Kidney (tissue), 14 donors: ENCODE data around the gene ETF1. TPM values are rescaled to one million over a fixed set of nuclear protein-coding genes. Genes with fewer than 3 reads are reported as not detected.

ENCODE experiments used
- DNase-seq, 5 donors: peaks; one replicate each; pipeline ENCODE4 v3.0.0-alpha.2; 2013 to 2020
- FAIRE-seq: peaks from 2 replicates; lab custom pipeline; 2012; peaks lifted over from hg19 to GRCh38; lab: Jason Lieb, UNC
- H3K27ac ChIP-seq, 2 donors: one replicate each; pipeline ENCODE4 v1.7.0; 2013; ENCODE audit warnings: low read depth in 2 of 2, low read length in 2 of 2, inconsistent platforms in 1 of 2
- H3K27me3 ChIP-seq: one replicate; pipeline ENCODE4 v1.7.1; 2013; ENCODE audit warnings: low read length, inconsistent platforms; ENCODE audit not compliant: control insufficient read depth, insufficient read depth
- H3K36me3 ChIP-seq, 3 donors: one replicate each; pipeline versions ENCODE4 v1.7.0 to v1.7.1; 2013; ENCODE audit warnings: low read length in 3 of 3, control low read depth in 1 of 3, inconsistent platforms in 1 of 3; ENCODE audit not compliant: insufficient read depth in 3 of 3, control insufficient read depth in 2 of 3
- H3K4me1 ChIP-seq, 3 donors: one replicate each; pipeline versions ENCODE4 v1.7.0 to v1.7.1; 2013; ENCODE audit warnings: low read length in 3 of 3, inconsistent platforms in 1 of 3, low read depth in 1 of 3; ENCODE audit not compliant: control insufficient read depth in 2 of 3, insufficient read depth in 2 of 3
- H3K4me3 ChIP-seq, 3 donors: one replicate each; pipeline versions ENCODE4 v1.7.0 to v1.8.1; 2013; ENCODE audit warnings: low read length in 3 of 3, control low read depth in 1 of 3, inconsistent platforms in 1 of 3
- H3K9ac ChIP-seq, 3 donors: one replicate each; pipeline versions ENCODE4 v1.7.0 to v1.7.1; 2013; ENCODE audit warnings: low read length in 3 of 3, control low read depth in 1 of 3, inconsistent platforms in 1 of 3
- H3K9me3 ChIP-seq, 3 donors: one replicate each; pipeline versions ENCODE4 v1.7.0 to v1.7.1; 2013; ENCODE audit warnings: low read length in 3 of 3, control low read depth in 1 of 3, inconsistent platforms in 1 of 3; ENCODE audit not compliant: control insufficient read depth in 2 of 3, insufficient read depth in 1 of 3
- intact Hi-C: fragments of 100-400 bp; cut with DNase I; formaldehyde crosslinking; loops from one replicate; pipeline ENCODE4 v1.11.1; 2022
- polyA plus RNA-seq: library from polyadenylated mRNA; stranded (reverse); fragments of 350-450 nt; fragmentation: Illumina TruSeq; extraction: RNeasy Lipid Tissue Mini Kit (QIAGEN cat#74804); gene quantifications from one replicate; pipeline ENCODE4 v1.2.3, GENCODE V29; 2014; ENCODE audit warnings: low read depth, low replicate concordance; ENCODE audit not compliant: insufficient read depth
- total RNA-seq: library from RNA; stranded (reverse); fragmentation: NEBNext Ultra II Directional; extraction: Animal tissue kit (Norgen Biotek cat#: 25700); gene quantifications from one replicate; pipeline ENCODE4 v1.2.1, GENCODE V29; 2021
- TF ChIP-seq, protein P1 (sequence below): IDR thresholded peaks from 3 replicates; pipeline ENCODE4 v1.5.1; 2012; ENCODE audit warnings: mild to moderate bottlenecking, moderate library complexity, borderline replicate concordance; ENCODE audit not compliant: insufficient read depth; ENCODE audit errors: extremely low read depth
- donor health status: control.
- donor health status: control.
- donor health status: control.
- donor health status: control.
- donor health status: control.
- donor health status: DM: yes; HTN: yes; CAD: no.
- donor health status: Normal renal cell carcinoma (clear cell type).

The ETF1 gene
- total and polyA plus RNA-seq, 2 donors from 2014 or later = 37.5 to 85.6 TPM

DNA sequence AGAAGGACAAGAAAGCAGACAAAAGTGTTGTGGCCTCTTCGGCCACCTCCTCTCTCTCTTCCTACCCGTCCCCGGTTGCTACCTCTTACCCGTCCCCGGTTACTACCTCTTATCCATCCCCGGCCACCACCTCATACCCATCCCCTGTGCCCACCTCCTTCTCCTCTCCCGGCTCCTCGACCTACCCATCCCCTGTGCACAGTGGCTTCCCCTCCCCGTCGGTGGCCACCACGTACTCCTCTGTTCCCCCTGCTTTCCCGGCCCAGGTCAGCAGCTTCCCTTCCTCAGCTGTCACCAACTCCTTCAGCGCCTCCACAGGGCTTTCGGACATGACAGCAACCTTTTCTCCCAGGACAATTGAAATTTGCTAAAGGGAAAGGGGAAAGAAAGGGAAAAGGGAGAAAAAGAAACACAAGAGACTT lies 75.3 kb downstream of the ETF1 start:
- H3K9ac ChIP-seq = no peak overlapping the region
- FAIRE-seq = no peak
- H3K36me3 ChIP-seq = peaks cover 2 to 23% (median 6%) of the 10 kb centered on the region in 3 donors
- H3K9me3 ChIP-seq = no peaks in the 10 kb centered on the region
- no peak for DNase-seq
- TF ChIP-seq, protein P1, sequence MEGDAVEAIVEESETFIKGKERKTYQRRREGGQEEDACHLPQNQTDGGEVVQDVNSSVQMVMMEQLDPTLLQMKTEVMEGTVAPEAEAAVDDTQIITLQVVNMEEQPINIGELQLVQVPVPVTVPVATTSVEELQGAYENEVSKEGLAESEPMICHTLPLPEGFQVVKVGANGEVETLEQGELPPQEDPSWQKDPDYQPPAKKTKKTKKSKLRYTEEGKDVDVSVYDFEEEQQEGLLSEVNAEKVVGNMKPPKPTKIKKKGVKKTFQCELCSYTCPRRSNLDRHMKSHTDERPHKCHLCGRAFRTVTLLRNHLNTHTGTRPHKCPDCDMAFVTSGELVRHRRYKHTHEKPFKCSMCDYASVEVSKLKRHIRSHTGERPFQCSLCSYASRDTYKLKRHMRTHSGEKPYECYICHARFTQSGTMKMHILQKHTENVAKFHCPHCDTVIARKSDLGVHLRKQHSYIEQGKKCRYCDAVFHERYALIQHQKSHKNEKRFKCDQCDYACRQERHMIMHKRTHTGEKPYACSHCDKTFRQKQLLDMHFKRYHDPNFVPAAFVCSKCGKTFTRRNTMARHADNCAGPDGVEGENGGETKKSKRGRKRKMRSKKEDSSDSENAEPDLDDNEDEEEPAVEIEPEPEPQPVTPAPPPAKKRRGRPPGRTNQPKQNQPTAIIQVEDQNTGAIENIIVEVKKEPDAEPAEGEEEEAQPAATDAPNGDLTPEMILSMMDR = no peak
- H3K27me3 ChIP-seq = no peaks in the 10 kb centered on the region
- intact Hi-C loops = no loop called here
- no peak overlapping the region for H3K27ac ChIP-seq
- H3K4me1 ChIP-seq = peaks cover 0 to 13% (median 6%) of the 10 kb centered on the region in 3 donors
- peak overlapping the region; percentile 41 to 88 (median 78) for H3K4me3 ChIP-seq

DNA sequence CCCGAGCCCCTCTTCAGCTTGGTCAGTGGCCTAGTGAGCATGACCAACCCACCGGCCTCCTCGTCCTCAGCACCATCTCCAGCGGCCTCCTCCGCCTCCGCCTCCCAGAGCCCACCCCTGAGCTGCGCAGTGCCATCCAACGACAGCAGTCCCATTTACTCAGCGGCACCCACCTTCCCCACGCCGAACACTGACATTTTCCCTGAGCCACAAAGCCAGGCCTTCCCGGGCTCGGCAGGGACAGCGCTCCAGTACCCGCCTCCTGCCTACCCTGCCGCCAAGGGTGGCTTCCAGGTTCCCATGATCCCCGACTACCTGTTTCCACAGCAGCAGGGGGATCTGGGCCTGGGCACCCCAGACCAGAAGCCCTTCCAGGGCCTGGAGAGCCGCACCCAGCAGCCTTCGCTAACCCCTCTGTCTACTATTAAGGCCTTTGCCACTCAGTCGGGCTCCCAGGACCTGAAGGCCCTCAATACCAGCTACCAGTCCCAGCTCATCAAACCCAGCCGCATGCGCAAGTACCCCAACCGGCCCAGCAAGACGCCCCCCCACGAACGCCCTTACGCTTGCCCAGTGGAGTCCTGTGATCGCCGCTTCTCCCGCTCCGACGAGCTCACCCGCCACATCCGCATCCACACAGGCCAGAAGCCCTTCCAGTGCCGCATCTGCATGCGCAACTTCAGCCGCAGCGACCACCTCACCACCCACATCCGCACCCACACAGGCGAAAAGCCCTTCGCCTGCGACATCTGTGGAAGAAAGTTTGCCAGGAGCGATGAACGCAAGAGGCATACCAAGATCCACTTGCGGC lies 75.9 kb downstream of the ETF1 start:
- TF ChIP-seq, protein P1 = no peak
- FAIRE-seq (no peak), DNase-seq (peak in 2 of 5 donors; percentile 76 to 80)
- Histone ChIP-seq H3K9me3 (no peaks in the 10 kb centered on the region), H3K27ac (peak overlapping the region in 1 of 2 donors; percentile 60), H3K27me3 (no peaks in the 10 kb centered on the region), H3K4me1 (peaks cover 0 to 13% (median 6%) of the 10 kb centered on the region in 3 donors), H3K9ac (peak overlapping the region; percentile 18 to 89 (median 43)), H3K4me3 (peak overlapping the region; percentile 54 to 88 (median 78)), H3K36me3 (peaks cover 2 to 23% (median 6%) of the 10 kb centered on the region in 3 donors)
- intact Hi-C loops = no loop called here

DNA sequence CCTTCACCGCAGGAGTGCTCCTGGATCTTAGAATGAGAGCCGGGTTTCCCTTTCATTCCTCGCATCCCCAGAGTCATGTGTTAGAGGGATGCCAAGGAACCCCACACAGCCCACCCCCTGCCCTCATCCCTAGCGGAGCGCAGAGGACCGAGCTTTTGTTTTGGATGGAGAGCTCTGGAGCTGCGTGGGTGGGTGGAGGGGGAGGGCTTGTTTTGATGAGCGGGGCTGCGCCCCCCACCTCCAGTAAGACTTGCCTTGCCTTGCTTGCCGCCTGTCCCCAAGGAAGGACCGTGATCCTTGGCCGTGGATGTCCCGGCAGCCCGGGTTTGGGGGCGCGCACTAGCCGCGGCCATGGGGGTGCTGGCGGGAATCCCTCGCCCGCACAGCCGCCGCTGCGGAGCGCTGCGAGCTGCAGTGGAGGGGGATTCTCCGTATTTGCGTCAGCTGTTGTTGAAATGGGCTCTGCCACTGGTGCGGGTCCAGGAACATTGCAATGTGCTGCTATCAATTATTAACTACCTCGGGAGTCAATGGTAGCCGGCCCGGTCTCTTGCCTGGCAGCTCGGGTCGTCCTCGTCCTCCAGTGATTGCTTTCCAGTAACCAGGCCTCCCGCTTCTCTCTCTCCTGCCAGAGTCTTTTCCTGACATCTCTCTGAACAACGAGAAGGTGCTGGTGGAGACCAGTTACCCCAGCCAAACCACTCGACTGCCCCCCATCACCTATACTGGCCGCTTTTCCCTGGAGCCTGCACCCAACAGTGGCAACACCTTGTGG lies 76.7 kb downstream of the ETF1 start:
- FAIRE-seq (no peak), DNase-seq (peak; percentile 70 to 85 (median 78))
- TF ChIP-seq, protein P1 = no peak
- Histone ChIP-seq H3K9me3 (no peaks in the 10 kb centered on the region), H3K9ac (peak overlapping the region; percentile 63 to 89 (median 67)), H3K27ac (peak overlapping the region; percentile 12 to 60), H3K4me1 (peaks cover 0 to 13% (median 6%) of the 10 kb centered on the region in 3 donors), H3K36me3 (peaks cover 2 to 23% (median 6%) of the 10 kb centered on the region in 3 donors), H3K27me3 (no peaks in the 10 kb centered on the region), H3K4me3 (peak overlapping the region; percentile 78 to 88 (median 78))
- intact Hi-C loops = no loop called here
